IPS-15b (cell line): ENCODE results near the gene STUB1.

ENCODE experiments used
- H3K27me3 ChIP-seq: one replicate; pipeline ENCODE4 v1.6.1; 2013; ENCODE audit warnings: low read length; ENCODE audit not compliant: control insufficient read depth, insufficient read depth
- H3K36me3 ChIP-seq: one replicate; pipeline ENCODE4 v1.6.1; 2013; ENCODE audit warnings: low read length; ENCODE audit not compliant: control insufficient read depth, insufficient read depth
- H3K4me1 ChIP-seq: one replicate; pipeline ENCODE4 v1.6.1; 2013; ENCODE audit warnings: mild to moderate bottlenecking, low read length; ENCODE audit not compliant: control insufficient read depth, insufficient read depth
- H3K4me3 ChIP-seq: one replicate; pipeline ENCODE4 v1.5.1; 2013; ENCODE audit warnings: low read depth, low read length
- H3K9ac ChIP-seq: one replicate; pipeline ENCODE4 v1.6.1; 2013; ENCODE audit warnings: low read depth, mild to moderate bottlenecking, low read length
- H3K9me3 ChIP-seq: one replicate; pipeline ENCODE4 v1.6.1; 2013; ENCODE audit warnings: mild to moderate bottlenecking, low read length; ENCODE audit not compliant: control insufficient read depth, insufficient read depth

The STUB1 gene

DNA sequence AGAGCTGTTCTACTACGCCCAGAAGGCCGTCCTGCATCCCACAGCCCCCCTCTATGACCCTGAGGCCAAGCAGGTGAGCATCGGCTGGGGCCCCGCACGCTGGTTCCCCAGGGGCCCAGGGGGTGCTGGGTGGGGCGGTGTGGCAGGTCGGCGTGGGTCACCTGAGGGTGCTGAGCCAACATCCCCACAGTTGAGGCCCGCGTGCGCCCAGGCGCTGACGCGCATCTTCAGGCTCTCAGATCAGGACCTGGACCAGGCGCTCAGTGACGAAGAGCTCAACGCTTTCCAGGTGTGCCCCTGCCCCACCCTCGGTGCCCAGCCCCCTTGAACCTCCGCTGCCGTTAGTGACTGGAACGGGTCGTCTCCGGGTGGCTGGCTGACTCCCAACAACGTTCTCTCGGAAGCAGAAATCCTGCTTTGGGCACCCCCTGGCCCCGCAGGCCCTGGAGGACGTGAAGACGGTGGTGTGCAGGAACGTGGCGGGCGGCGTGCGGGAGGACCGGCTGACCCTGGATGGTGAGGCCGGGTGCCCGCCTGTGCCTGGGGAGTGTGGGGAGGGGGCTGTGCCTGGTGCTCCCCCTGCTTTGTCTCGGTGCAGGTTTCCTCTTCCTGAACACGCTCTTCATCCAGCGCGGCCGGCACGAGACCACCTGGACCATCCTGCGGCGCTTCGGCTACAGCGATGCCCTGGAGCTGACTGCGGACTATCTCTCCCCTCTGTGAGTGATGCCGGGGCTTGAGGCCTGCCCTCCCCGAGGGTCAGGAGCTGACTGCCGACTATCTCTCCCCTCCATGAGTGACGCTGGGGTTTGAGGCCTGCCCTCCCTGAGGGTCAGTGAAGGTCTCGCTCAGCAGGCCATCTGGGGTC lies 9.5 kb upstream of the STUB1 start:
- H3K36me3 ChIP-seq, result peaks cover 59% of the 10 kb centered on the region

DNA sequence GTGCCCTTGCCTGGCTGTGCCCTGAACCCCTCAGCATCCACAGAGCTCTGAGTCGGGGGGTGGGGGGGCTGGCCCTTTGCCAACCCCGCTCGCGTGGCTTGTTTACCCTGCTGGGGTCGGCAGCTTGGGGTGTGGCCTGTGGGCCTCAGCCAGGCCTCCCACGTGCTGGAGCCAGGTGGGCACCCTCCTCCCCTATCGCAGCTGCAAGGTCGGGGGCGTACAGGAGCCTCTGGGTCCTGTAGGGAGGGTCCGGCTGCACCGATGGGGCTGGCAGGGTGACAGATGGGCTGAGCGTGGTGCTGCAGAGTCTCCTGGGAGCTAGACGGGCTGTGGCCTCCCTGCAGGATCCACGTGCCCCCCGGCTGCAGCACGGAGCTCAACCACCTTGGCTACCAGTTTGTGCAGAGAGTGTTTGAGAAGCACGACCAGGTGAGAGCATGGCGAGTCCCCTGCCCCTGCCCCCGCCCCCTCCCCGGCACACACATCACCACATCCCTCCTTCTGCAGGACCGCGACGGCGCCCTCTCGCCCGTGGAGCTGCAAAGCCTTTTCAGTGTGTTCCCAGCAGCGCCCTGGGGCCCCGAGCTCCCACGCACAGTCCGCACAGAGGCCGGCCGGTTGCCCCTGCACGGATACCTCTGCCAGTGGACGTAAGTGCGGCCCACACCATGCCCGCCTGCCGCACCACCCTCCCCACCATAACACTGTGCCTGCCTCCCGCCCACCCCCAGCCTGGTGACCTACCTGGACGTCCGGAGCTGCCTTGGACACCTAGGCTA lies 8.7 kb upstream of the STUB1 start:
- no peaks in the 10 kb centered on the region for H3K9me3 ChIP-seq
- H3K4me1 ChIP-seq, result no peaks in the 10 kb centered on the region
- no peak overlapping the region for H3K4me3 ChIP-seq
- no peaks in the 10 kb centered on the region for H3K27me3 ChIP-seq
- H3K9ac ChIP-seq, result no peak overlapping the region
- peaks cover 59% of the 10 kb centered on the region for H3K36me3 ChIP-seq

More for the DNA sequence above, 9.5 kb upstream of the STUB1 start:
- H3K27me3 ChIP-seq, result no peaks in the 10 kb centered on the region
- no peaks in the 10 kb centered on the region for H3K9me3 ChIP-seq
- H3K4me1 ChIP-seq, result no peaks in the 10 kb centered on the region
- no peak overlapping the region for H3K4me3 ChIP-seq
- no peak overlapping the region for H3K9ac ChIP-seq

DNA sequence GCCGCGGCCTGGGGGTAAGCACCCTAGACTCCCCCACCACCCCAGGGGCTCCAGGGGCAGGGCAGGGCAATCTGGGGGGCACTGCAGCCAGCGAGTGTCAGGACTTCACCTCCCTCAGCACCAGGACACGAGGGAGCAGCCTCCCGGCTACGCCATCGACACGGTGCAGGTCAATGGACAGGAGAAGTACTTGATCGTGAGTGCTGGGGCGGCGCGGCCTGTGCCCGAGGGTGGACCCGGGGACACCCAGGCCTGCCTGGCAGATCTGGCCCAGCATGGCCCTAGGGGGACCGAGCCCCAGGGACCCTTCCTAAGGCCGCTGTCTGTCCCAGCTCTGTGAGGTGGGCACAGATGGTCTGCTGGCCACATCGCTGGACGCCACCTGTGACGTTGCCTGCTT lies 7.8 kb upstream of the STUB1 start:
- Histone ChIP-seq H3K27me3 (no peaks in the 10 kb centered on the region), H3K36me3 (peaks cover 55% of the 10 kb centered on the region), H3K4me1 (no peaks in the 10 kb centered on the region), H3K9ac (no peak overlapping the region), H3K4me3 (no peak overlapping the region), H3K9me3 (no peaks in the 10 kb centered on the region)

DNA sequence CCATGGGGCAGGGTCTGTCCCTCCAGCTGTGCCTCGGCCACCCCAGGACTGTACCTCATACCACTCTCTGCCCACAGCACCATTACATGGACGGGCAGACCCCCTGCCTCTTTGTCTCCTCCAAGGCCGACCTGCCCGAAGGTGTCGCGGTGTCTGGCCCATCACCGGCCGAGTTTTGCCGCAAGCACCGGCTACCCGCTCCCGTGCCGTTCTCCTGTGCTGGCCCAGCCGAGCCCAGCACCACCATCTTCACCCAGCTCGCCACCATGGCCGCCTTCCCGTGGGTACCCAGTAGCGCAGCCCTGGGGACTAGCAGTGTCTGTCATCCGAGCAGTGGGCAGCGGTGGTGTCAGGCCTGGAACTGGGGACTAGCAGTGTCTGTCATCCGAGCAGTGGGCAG lies 7.4 kb upstream of the STUB1 start:
- Histone ChIP-seq H3K36me3 (peaks cover 55% of the 10 kb centered on the region), H3K9me3 (no peaks in the 10 kb centered on the region), H3K4me3 (no peak overlapping the region), H3K27me3 (no peaks in the 10 kb centered on the region), H3K9ac (no peak overlapping the region), H3K4me1 (no peaks in the 10 kb centered on the region)

DNA sequence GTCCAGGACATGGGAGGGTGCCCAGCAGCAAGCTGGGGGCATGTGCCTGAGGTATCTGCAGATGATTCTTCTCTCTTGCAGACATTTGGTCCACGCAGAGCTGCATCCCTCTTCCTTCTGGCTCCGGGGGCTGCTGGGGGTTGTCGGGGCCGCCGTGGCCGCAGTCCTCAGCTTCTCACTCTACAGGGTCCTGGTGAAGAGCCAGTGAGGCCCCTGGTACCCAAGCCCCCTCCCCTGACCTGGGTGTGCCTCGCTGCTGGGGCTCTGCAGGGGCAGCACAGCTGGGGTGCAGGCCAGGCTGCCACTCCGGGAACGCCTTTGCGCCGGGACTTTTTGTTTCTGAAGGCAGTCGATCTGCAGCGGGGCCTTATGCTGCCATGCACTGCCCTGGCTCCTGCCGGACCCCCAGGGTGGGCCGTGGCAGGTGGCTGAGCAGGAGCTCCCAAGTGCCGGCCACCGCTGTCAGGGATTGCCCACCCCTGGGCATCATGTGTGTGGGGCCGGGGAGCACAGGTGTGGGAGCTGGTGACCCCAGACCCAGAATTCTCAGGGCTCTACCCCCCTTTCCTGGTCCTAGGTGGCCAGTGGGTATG lies 6.7 kb upstream of the STUB1 start:
- H3K9ac ChIP-seq, result no peak overlapping the region
- H3K4me1 ChIP-seq, result no peaks in the 10 kb centered on the region
- no peaks in the 10 kb centered on the region for H3K27me3 ChIP-seq
- H3K9me3 ChIP-seq, result no peaks in the 10 kb centered on the region
- no peak overlapping the region for H3K4me3 ChIP-seq
- peaks cover 55% of the 10 kb centered on the region for H3K36me3 ChIP-seq

DNA sequence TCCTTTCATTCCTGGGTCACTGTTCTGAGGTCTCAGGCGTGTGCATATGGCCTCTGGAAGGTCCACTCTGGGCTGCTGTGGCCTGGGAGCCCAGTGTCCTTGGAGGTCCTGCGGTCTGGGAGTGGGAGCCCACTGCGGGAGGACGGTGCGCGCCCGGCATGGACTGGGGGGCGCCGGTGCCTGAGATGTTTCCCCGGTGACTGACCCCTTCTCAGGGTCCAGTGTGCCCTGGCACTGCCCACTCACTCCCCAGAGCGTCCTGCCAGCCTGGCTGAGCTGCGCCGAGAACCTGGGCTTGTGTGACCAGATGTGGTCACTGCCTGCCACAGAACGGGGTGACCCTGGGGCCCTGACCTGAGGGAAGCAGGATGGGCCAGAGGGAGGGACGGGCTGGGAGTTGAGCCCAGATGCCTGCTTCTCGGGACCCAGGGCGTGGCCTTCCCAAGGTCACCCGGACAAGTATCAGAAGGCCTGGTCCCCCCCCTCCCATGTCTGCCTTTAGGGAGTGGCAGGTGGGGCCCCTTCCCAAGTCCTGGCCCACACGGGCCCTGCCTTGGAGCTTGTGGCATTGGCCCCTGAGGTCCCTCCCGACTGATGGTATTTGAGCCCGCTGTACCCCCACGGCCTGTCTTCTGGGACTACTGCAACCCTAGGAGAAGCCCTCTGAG lies 5.9 kb upstream of the STUB1 start:
- Histone ChIP-seq H3K9me3 (no peaks in the 10 kb centered on the region), H3K27me3 (no peaks in the 10 kb centered on the region), H3K4me1 (no peaks in the 10 kb centered on the region), H3K9ac (no peak overlapping the region), H3K4me3 (peak overlapping the region; percentile 65), H3K36me3 (peaks cover 49% of the 10 kb centered on the region)

DNA sequence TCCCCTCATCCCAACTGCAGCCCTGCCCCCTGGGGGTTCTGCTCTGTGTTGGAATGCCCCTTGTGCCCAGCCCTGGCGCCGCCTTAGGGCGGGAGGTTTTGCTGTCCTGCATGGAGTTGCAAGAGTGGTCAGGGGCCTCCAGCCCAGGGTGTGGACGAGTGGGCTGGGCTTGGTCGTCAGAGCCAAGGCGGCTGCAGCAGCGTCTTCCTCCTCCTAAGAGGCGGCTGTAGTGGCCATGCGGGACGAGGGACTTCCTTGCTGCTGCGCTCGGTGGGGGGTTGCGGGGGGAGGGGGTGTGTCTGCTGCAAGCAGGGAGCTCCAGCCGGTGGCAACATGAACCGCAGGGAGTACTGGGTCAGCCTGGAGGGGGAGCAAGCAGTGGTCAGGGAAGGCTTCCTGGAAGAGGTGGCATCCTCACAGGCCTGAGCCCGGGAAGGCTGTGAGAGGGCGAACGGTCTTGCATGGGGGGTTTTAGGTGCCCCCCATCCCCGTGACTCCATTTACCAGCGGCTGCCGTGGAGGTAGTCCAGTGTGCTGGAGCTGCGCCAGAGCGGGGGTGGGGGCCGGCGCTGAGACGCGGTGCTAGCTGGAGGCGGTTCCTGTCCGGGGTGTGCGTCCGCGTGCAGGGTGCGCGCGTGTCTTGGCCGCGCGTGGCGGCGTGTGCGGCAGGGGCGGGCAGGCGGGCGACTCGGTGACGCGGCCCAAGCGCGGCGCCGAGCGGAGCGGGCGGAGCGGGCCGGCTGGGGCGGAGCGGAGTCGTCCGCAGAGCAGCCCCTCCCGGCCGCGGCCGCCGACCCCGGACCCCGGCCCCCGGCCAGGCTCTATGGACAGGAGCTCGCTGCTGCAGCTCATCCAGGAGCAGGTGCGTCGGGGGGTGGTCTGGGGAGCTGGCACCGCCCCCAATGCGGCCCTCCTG lies 5.0 kb upstream of the STUB1 start, which contains the start of gene RHBDL1:
Gene RHBDL1, plus strand, starts transcription at position 704 of the 916 bp plus-strand sequence. Its CDS starts 120 bp downstream, at position 824.
- Histone ChIP-seq H3K4me1 (no peaks in the 10 kb centered on the region), H3K36me3 (peaks cover 41% of the 10 kb centered on the region), H3K27me3 (no peaks in the 10 kb centered on the region), H3K9ac (peak within 1 kb of the TSS; percentile 47), H3K9me3 (no peaks in the 10 kb centered on the region), H3K4me3 (peak within 1 kb of the TSS; percentile 65)

DNA sequence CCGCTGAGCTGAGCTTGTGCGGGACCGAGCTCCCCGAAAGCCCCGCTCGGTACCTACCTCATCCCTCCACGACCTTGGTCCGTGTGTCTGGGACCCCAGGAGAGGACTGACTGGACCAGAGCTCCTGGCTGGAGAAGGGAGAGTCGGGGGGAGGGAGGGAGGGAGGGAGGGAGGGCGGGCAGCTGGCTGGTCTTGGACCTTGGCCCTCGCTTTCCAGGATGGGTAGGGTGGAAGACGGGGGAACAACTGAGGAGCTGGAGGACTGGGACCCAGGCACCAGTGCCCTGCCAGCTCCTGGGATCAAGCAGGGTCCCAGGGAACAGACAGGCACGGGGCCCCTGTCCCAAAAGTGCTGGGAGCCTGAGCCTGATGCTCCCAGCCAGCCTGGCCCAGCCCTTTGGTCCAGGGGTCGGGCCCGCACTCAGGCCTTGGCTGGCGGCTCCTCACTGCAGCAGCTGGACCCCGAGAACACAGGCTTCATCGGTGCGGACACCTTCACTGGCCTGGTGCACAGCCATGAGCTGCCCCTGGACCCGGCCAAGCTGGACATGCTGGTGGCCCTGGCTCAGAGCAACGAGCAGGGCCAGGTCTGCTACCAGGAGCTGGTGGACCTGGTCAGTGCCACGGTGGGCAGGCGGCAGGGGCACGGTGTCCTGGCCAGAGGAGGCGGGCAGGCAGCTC lies 4.2 kb upstream of the STUB1 start:
- no peak overlapping the region for H3K9ac ChIP-seq
- H3K4me3 ChIP-seq, result peak overlapping the region; percentile 65
- H3K9me3 ChIP-seq, result no peaks in the 10 kb centered on the region
- H3K4me1 ChIP-seq, result no peaks in the 10 kb centered on the region
- H3K36me3 ChIP-seq, result peaks cover 33% of the 10 kb centered on the region
- H3K27me3 ChIP-seq, result no peaks in the 10 kb centered on the region

DNA sequence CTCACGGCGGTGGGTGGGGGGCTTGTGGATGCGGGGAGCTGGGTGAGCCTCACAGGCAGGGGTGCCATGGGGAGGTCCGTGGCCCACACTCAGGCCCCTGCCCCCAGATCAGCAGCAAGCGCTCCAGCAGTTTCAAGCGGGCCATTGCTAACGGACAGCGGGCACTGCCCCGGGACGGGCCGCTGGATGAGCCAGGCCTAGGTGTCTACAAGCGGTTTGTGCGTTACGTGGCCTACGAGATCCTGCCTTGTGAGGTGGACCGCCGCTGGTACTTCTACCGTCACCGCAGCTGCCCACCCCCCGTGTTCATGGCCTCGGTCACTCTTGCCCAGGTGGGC lies 3.7 kb upstream of the STUB1 start:
- H3K4me3 ChIP-seq, result peak overlapping the region; percentile 24
- H3K9ac ChIP-seq, result no peak overlapping the region
- H3K9me3 ChIP-seq, result no peaks in the 10 kb centered on the region
- H3K36me3 ChIP-seq, result peaks cover 30% of the 10 kb centered on the region
- H3K4me1 ChIP-seq, result no peaks in the 10 kb centered on the region
- H3K27me3 ChIP-seq, result no peaks in the 10 kb centered on the region

DNA sequence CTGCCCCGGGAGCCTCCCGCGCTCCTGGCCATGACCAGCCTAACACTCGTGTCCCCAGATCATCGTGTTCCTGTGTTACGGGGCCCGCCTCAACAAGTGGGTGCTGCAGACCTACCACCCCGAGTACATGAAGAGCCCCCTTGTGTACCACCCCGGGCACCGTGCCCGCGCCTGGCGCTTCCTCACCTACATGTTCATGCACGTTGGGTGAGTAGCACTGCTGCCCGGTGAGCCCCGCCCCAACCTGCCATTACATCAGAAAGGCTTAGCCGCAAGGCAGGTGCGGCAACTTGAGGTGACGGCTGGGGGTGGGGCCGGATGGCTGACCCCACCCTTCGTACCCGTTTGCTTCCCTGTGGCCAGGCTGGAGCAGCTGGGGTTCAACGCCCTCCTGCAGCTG lies 3.3 kb upstream of the STUB1 start:
- peak overlapping the region; percentile 24 for H3K4me3 ChIP-seq
- no peaks in the 10 kb centered on the region for H3K27me3 ChIP-seq
- no peaks in the 10 kb centered on the region for H3K4me1 ChIP-seq
- no peak overlapping the region for H3K9ac ChIP-seq
- peaks cover 31% of the 10 kb centered on the region for H3K36me3 ChIP-seq
- no peaks in the 10 kb centered on the region for H3K9me3 ChIP-seq
